GM21723 (cell line): ENCODE results near the gene CNKSR2.

Source experiments
- ATAC-seq: cut with Tn5 transposase; IDR thresholded peaks from one replicate; pipeline ENCODE4 v1.9.1; 2021; ENCODE audit warnings: mild to moderate bottlenecking, moderate library complexity; ENCODE audit not compliant: unreplicated experiment

CNKSR2 gene

DNA sequence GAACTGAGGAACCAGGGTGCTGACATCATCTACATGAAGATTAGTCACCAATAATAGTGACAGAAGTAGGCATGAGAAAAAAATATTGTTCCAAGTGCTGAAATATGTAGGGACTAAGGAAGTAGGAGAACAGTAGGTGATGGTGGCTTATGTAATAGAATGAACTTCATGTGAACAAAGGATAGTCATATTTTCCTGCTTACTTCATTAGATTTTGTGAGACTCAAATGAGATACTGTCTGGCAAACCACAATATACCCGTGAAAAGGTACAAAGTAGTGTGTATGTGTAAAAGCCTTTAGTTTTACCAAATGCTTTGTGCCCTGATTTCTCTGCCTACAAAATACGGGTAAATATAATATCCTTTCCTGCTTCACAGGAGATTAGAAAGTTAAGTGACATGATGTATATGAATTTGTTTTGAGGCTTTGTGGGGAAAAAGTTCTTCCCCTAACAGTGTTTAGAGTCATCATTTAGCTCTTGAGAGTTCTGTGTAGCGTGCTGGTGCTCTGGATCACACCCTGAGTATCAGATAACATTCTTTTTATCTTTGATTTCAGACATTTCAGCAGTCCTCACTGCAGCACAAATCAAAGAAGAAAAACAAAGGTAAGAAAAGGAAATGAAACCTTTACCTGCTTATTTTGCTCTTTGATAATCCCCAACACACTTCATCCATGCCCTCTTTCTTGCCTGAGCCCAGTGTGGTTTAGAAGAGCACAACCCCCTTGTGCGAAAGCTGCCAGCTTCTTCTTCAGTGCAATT, 216.0 kb downstream of the CNKSR2 start:
- ATAC-seq = no peak

DNA sequence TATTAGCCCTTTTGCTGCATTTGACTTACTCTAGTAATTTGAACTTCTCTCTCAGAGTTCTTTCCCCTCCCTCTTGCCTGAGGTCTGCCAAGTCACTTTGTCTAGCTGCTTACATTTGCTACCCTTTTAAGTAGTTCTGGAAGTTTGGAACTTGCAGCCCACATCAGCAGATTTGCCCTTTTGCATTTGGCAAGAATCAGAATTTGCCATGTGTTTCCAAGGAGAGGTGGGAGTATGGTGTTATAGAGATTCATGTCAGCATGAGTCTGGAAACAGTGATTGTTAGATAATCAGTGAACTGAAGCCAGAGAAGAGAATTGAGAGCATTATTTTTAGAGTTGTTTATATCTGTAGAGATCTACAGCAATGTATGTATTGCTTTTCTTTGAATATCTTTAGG, 231.8 kb downstream of the CNKSR2 start:
- no peak for ATAC-seq

DNA sequence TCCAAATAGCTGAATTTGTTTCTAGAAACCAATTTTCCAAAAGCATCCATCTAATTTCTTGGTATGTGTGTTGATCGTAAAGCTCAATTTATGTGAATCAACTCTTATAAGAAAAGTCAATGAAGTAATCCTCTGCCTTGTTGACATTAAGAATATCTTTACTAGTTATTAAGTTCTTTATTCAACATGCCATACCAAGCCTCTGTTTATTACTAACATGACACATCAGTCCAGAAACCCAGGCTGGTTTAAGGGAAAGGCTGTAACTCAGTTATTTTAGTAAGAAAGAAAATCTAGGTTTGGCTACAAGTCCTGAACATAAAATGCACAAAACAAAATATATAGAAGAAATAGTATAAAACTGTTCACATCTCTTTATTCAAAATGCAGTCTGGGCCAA, 235.9 kb downstream of the CNKSR2 start:
- ATAC-seq = no peak

DNA sequence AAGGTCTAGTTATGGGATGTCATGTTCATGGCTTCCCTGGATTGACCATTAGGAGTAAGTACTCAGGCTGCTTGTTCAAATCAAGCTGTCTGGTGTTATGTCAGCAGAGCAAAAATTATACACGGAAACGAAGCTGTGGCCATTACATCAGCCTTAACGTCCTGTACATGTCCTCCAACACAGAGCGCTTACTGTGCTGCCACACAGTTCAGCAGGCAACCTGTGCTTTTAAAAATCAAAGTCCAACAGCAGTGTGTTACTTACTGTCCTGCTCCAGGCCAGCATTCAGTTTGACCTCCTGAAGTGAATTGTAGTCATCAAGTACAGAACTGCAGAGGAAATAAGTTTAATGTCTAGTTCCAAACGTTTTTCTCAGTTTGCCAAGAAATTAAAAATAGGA, 237.9 kb downstream of the CNKSR2 start:
- no peak for ATAC-seq

DNA sequence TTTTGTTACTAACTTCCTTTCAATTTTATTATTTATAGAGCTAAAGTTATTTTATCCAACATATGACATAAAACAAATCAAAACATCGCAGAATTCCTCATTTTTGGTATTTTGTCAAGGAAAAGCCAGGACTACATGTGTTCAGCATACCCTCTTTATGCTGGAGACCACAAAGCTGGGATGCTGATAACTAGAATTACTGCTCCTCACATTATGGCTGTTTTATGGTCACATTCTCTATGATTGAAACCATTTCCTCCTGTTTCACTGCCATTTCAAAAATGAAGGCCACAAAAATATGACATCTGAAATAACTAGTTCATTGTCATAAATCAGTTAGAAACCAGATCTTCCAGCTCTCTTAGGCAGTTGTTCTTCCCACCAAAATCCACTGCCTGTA, 242.2 kb downstream of the CNKSR2 start:
- no peak for ATAC-seq

DNA sequence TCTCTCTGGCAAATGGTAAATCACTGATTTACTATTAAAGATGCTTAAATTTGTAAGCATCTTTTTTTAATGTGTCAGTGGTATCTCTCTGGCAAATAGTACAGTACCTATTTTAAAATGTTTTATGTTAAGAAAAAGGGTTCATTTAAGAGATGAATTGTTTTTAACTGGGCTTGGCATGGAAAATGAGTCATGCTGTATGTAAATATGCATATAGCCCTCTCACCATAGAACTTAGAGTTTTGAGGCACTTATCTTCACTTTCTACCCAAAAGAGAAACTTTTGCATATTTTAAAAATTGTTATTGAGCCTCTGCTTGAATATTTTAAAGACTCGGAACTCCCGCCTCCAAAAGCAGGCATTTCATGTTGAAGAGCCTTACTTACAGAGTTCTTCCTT, 246.0 kb downstream of the CNKSR2 start:
- no peak for ATAC-seq

DNA sequence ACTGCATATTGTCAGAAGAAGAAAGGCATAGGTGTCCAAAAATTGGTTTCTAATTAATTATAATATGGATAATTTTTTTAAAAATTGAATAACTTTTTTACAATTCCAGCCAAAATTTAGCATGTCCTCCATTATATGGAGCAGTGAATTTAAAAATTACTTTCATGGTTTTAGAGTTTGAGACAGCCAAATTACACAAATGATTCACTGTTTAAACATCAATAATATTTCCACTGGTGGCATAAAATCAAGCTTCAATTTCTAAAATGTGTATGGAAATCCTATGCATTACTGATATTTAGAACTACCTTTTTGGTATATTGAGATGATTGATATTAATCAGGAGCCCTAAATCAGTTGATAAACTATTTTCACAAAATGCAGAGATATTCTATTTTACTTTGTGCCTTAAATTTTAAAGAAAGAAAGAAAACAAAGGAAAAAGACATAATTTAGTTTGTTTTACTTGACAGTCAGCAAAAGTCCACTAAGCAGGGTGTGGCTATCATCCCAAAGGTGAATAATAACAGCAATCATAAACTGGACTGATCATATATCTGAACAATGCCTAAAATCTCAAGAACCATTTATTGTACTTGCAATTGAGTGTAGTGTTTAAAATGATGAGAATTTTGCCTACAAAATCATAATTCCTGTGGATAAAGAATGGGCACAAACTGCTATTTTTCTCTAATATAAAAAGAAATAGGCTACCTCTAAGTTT, 249.7 kb downstream of the CNKSR2 start:
- ATAC-seq = no peak

DNA sequence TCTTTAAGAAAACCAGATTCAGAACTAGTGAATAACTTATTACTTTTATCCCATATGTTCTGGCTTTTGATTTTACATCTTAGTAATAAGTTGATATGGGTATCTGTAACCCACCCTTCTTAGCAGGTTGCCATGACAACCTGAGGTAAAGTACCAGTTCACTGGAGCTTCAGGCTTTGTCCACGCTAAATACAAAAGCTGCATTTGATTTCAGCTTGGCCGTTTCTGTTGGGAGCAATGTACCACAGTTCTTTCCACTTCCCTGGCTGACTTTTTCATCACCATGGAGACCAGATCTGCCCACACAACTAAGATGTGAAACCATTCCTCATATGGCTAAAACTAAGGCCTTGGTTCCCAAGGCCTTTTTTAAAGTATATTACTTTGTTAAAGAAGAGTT, 257.8 kb downstream of the CNKSR2 start:
- ATAC-seq = no peak

DNA sequence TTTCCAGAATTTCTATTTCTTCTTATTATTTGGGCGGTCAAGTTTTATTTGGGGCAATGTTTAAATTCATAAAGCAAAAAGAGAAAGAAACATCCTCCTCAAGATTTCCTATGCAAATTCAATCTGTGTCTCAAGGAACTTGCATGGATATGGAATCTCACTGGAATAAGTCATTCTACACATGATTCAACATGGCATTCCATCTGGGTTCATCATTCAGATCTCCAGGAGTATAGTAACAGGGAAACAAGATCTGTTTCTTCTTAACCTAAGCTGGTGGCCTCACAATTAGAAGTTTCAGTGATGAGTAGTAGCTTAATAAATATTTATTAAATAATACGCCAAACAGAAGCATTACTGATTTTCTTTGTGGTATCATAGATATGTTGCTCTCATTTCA, 264.1 kb downstream of the CNKSR2 start:
- ATAC-seq = no peak

DNA sequence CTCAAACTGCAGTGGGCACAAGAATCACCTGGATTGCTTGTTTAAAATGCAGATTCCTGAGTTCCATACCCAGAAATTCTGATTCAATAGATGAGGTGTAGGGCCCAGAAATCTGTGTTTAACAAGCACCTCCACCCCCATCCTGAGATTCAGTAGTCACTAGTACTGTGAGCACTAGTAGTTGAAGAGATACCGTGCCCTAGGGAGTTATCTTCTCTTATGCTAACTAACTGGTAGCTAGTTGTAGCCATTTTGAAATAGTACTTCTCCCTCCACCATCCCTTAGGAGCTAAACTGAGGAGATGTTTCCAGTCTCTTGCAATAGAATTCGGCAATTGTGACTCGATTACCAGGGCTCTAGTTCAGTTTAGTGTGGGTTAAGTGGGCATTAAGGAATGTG, 265.6 kb downstream of the CNKSR2 start:
- ATAC-seq = no peak

DNA sequence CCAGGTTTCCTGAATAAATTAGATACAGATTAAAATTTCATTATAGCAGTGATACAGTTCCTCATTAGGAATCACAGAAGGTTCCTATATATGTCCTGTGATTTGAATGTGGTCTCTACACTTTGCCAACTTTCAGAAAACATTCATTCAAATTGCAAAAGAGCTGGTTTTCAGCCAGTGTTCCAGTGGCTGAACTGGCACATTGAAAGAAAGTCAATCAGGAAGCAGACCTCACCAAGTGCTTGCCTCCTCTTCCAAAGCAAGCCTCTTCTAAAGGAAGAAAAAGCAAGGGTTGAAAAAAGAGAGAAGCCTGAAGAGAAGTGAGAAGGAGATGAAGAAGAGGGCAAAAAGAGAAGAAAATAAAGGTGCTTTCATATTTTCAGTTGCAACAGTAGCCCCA, 271.2 kb downstream of the CNKSR2 start:
- no peak for ATAC-seq

DNA sequence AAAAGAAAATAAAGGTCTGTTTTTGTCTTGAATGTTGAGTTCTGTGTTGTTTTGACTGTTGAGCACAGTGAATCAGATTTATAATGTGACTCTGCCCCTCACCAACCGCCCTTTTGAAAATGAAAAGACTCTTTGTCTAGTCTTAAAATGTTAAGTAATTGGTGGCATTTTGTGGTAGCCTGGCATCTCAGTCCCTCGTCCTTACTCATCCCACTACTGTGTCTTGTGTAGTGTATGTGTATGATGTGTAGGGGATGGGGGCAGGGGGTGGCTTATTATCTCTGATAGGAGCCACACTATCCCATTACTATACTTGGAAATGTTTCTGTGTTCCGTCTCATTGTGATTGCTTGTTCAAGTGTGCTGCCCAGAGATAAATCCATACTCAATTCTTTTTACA, 271.7 kb downstream of the CNKSR2 start:
- ATAC-seq = no peak

DNA sequence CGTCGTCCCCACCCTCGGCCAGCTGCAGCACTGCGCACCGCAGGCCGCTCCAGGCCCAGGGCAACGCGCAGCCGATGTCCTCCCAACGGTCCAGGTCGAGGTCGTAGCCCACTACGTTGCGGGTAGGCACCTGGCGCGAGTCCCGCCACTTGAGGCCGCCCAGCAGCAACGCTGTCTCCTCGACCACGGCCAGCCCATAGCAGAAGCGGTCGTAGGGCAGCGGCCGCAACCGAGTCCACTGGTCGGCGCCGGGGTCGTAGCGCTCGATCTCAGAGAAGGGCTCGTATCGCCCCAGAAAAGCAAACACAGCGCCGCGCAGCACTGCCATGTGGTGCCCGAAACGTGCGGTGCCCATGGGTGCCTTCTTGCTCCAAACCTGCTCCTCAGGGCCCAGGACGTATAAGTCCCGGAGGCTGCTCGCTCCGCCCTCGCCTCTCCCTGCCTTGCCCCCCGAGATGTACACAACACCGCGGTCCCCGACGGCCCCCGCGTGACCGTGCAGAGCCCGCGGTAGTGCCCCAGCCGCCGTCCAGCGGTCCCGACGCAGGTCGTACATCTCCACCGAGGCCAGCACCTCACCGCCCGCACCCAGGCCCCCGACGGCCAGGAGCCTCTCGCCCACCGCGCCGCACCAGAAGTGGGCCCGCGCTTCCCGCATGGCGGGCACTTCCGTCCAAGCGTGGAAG, 281.8 kb downstream of the CNKSR2 start:
- ATAC-seq = no peak

DNA sequence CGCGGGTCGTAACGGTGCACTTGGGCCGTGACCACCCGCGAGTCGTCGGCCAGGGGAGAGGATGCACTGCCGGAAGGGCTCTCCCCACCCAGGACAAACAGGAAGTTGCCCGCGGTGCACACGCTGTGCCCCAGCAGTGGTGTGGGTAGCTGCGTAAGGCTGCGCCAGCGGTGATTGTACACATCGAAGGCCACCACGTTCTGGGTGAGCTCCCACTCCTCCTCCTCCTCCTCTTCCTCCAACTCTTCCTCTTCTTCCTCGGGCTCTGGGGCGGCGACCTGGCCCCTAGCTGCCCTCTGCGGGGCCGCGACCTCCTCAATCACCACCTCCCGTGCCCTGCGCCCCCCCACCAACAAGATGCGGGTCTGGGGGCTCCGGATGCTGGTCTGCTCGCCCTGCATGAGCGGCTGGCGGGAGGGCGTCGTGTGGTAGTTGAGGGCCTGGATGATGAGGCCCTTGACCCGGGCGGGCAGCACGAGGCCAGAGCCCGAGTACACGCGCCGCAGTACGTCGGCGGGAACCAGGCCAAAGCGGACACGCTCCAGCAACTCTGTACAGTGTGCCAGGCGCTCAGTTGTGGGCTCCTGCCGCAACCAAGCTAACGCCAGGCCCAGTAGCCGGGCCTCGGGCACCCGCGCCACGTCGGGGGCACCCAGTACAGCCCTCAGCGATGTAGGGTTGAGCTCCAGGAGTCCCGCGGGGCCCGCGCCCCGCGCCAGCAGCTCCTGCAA, 282.5 kb downstream of the CNKSR2 start:
- ATAC-seq = no peak

DNA sequence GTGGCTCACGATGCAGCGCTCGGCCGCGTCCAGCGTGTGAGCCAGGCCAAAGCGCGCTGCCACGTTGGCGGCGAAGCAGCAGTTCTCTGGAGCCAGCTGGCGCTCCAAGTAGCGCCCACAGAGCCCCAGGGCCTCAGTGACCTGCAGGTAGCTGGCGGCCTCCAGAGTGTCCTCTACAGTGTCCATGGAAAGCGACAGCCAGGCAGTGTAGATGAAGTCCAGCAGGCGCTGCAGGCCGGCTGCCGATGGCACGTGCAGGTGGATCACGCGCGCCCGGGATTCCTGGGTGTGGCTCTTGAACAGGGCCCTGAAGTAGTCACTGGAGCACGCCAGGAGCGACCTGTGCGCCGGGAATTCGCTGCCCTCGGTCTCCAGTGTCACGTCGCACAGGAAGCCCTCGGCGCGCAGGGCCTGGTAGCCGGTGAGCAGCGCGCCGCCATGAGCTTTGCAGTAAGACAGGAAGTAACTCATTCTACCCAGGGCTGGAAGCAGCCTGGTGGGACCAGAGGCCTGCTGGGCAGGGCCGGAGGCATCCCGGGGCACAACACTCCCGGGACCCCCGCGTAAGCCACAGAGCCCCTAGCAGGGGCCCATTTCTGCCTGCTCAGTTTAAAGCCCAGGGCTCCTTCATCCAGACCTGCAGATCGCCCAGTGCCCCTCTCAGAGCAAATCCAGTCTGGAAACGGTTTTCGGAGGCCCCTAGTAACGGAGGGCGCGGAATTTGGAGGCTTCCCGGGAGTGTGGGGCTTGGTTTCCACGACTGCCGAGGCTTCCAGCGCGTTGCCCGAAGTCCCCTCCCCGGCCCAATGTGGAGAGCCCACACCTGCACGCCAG, 283.3 kb downstream of the CNKSR2 start:
- ATAC-seq = no peak

DNA sequence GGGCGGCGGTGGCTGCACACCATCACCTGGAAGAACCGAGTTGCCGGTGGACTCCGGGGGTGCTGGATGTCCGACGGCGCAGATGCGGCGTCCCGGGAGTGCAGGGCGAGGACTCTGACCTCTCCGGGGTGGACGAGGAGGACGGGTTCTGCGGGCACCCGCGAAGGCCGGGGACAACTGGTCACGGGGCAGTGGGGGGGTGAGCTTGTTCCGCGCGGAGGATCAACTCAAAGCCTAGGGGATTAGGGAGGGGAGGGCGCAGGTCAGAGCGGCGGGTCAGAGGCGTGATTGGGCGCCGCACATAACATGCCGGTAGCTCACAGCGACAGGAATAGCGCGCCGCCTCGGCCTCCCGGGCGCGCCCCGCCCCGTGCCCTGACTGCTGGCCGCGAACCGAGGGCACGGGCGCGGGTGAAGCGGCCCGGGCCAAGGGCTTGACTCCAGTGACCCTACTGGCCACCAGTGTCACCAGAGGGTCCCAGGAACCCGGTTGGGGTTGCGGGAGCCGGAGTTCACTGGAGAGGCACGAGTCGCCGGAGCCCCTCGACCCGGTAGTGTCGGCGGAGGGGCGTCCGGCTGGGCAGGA, 284.0 kb downstream of the CNKSR2 start, which contains the start of gene KLHL34:
TSS of gene KLHL34 (minus strand) at position 179 of the 586 bp plus-strand sequence. CDS start 542 bp downstream, outside the sequence.
- no peak for ATAC-seq

DNA sequence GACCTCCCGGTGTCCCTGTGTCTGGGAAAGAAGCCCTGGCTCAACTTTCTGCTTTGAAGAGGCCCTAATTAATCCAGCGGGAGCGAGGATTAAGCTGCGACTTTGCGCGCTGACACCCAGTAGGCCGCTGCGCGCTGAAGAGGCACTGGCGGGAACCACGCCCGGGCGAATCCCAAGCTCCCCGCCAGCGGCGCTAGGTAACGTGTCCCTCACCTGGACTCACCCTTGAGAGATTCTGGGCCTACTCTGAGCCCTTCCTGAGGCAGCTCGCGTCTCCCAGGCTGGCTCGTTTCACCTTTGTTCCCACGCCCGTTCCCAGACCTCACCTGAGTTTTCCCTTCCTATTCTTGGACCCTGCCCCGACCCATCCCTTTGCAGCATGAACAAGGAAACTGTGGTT, 284.5 kb downstream of the CNKSR2 start:
- ATAC-seq = no peak

DNA sequence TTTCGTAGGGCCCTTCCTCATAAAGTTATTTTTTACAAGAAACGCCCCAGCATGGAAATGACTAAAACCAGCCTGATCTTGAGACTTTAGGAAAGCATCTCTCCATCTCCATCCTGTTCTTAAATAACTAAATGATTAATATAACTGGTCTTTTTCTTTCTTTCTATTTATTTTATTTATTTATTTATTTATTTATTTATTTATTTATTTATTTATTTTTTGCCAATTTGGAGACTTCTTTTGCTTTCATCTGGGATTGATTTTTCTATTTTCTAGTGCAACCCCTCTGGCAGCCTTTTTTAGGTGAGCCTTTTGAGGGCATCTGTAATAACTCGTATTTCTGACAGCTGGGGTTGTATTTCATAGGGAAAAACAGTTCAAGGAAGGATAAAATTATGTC, 285.1 kb downstream of the CNKSR2 start:
- ATAC-seq = no peak

DNA sequence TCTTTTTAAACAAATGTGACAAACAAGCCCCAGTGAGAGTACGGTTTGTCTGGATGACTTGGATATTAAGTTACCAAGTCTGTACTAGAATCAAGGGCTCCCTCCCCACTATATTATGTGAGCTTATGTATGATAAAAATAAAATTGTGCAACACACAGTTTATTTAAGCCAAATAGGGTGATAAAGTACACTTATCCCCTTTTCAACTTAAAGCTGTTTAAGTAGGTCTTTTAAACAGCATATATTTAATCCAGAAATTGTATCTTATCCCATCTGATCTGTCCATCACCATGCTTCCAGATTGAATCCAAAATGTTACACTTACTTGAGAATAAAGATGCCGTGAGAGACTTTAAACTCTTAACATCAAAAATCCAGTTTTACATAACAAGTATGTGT, 285.9 kb downstream of the CNKSR2 start:
- ATAC-seq = no peak

DNA sequence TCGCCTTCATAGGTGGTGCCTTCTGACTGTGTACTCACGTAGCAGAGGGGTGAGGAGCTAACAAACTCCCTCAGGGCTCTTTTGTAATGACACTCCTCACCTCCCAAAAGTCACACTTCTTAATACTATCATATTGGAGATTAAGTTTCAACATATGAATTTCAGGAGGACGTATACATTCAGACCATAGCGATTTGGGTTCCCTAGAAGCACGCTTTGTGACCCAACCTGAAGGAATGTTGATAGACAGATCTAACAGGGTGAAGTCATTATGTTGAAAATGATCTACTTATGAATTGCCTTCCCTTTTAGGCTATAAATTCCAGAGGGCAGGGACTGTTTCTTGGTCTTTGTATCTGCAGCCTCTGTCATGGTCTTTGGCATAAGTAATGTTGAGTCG, 287.1 kb downstream of the CNKSR2 start:
- ATAC-seq = no peak
